ENCODE results near the gene GMDS.

The GMDS gene

DNA sequence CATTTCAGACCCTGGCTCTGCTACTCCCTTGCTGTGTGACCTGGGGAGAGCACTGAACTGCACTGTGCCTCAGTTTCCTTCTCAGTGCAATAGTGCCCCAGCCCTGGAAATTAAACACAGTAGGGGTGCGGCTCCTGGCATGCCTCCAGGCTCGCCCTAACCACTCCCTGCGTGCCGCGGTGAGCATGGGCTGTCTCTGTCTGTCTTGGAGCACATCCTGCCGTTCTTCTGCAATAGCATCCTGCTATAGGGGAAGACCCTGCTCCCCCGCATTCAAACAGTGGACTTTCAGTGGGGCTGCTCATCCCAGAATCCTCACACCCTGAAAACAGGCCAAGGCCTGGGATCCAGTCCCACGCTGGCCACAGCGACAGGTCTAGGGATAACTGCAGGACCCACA is 506.2 kb downstream of the GMDS start:
- no peak for ATAC-seq
- no peak for TF ChIP-seq ZFP3 (CRISPR knock-in tag; IDR thresholded peaks at IDR 0.05)
- TF ChIP-seq PPARA (CRISPR knock-in tag; IDR thresholded peaks at IDR 0.05; ENCODE audit: borderline replicate concordance), result no peak

DNA sequence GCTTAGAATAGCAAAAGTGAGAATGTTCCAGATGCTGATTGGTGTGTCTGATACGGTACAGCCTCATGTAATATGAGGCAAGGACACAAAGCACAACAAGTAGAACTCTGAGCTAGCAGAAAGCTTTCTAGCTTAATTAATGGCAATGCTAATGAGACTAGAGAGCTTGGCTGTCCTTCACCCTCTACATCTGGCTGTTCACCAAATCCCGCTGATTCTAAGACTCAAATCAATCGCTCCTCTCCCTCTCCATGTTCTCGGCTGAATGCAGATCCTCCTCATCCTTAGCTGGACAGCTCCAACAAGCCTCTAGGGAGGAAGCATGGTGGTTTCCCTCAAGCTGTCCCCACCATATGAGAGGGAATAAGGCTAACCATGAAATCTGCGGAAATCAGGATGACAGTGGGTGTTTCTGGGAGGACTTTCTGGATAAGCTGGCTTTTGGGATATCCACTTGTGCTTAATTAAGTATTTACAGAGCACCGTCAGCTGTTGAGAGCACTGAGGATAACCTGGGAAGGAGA is 506.8 kb downstream of the GMDS start:
- ATAC-seq, result no peak
- TF ChIP-seq ARNTL (CRISPR knock-in tag; IDR thresholded peaks at IDR 0.05; ENCODE audit: borderline replicate concordance, low read depth) (no peak), ESRRG (CRISPR knock-in tag; IDR thresholded peaks at IDR 0.05) (no peak), CSDC2 (CRISPR knock-in tag; IDR thresholded peaks at IDR 0.05) (no peak), SNAI2 (CRISPR knock-in tag; IDR thresholded peaks at IDR 0.05) (no peak), RARB (CRISPR knock-in tag; IDR thresholded peaks at IDR 0.05) (no peak), ZNF8 (CRISPR knock-in tag; IDR thresholded peaks at IDR 0.05) (no peak), PPARA (CRISPR knock-in tag; IDR thresholded peaks at IDR 0.05; ENCODE audit: borderline replicate concordance) (no peak), ZFP3 (CRISPR knock-in tag; IDR thresholded peaks at IDR 0.05) (no peak), ZNF70 (CRISPR knock-in tag; IDR thresholded peaks at IDR 0.05) (no peak), ZNF565 (CRISPR knock-in tag; conservative IDR thresholded peaks at IDR 0.05; ENCODE audit: low read depth) (no peak), GLIS3 (CRISPR knock-in tag; IDR thresholded peaks at IDR 0.05) (no peak)
- TF ChIP-seq, protein P1, sequence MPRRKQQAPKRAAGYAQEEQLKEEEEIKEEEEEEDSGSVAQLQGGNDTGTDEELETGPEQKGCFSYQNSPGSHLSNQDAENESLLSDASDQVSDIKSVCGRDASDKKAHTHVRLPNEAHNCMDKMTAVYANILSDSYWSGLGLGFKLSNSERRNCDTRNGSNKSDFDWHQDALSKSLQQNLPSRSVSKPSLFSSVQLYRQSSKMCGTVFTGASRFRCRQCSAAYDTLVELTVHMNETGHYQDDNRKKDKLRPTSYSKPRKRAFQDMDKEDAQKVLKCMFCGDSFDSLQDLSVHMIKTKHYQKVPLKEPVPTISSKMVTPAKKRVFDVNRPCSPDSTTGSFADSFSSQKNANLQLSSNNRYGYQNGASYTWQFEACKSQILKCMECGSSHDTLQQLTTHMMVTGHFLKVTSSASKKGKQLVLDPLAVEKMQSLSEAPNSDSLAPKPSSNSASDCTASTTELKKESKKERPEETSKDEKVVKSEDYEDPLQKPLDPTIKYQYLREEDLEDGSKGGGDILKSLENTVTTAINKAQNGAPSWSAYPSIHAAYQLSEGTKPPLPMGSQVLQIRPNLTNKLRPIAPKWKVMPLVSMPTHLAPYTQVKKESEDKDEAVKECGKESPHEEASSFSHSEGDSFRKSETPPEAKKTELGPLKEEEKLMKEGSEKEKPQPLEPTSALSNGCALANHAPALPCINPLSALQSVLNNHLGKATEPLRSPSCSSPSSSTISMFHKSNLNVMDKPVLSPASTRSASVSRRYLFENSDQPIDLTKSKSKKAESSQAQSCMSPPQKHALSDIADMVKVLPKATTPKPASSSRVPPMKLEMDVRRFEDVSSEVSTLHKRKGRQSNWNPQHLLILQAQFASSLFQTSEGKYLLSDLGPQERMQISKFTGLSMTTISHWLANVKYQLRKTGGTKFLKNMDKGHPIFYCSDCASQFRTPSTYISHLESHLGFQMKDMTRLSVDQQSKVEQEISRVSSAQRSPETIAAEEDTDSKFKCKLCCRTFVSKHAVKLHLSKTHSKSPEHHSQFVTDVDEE (CRISPR knock-in tag; IDR thresholded peaks at IDR 0.05), result no peak
- TF ChIP-seq, protein P2, sequence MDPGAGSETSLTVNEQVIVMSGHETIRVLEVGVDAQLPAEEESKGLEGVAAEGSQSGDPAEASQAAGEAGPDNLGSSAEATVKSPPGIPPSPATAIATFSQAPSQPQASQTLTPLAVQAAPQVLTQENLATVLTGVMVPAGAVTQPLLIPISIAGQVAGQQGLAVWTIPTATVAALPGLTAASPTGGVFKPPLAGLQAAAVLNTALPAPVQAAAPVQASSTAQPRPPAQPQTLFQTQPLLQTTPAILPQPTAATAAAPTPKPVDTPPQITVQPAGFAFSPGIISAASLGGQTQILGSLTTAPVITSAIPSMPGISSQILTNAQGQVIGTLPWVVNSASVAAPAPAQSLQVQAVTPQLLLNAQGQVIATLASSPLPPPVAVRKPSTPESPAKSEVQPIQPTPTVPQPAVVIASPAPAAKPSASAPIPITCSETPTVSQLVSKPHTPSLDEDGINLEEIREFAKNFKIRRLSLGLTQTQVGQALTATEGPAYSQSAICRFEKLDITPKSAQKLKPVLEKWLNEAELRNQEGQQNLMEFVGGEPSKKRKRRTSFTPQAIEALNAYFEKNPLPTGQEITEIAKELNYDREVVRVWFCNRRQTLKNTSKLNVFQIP (CRISPR knock-in tag; IDR thresholded peaks at IDR 0.05; ENCODE audit: borderline replicate concordance, low read depth), result no peak
- TF ChIP-seq, protein P3, sequence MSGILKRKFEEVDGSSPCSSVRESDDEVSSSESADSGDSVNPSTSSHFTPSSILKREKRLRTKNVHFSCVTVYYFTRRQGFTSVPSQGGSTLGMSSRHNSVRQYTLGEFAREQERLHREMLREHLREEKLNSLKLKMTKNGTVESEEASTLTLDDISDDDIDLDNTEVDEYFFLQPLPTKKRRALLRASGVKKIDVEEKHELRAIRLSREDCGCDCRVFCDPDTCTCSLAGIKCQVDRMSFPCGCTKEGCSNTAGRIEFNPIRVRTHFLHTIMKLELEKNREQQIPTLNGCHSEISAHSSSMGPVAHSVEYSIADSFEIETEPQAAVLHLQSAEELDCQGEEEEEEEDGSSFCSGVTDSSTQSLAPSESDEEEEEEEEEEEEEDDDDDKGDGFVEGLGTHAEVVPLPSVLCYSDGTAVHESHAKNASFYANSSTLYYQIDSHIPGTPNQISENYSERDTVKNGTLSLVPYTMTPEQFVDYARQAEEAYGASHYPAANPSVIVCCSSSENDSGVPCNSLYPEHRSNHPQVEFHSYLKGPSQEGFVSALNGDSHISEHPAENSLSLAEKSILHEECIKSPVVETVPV (CRISPR knock-in tag; IDR thresholded peaks at IDR 0.05), result no peak

DNA sequence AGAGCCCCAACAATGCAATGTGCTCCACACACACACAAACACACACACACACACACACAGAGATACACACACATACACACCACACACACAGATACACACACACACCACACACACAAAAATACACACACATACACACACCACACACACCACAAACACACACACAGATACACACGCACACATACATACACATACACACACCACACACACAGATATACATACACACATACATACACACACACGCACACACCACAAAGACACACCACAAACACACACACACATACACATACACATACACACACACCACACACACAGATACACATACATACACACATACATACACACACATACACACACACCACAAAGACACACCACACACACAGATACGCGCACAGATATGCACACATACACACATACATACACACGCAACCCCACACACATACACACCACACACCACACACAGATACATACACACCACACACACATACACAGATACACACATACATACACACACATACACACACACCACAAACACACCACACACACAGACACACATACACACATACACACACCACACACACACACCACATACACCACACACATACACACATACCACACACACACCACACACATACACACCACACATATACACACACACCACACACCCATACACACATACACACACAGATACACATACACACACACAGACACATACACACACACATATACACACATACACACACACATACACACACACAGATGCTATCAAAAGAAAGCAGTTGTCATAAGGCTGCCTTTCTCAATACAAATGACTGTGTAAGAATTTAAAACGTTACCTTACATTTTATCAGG is 507.7 kb downstream of the GMDS start:
- no peak for ATAC-seq
- TF ChIP-seq ARNTL (CRISPR knock-in tag; IDR thresholded peaks at IDR 0.05; ENCODE audit: borderline replicate concordance, low read depth) (no peak), ISL1 (CRISPR knock-in tag; IDR thresholded peaks at IDR 0.05) (no peak), RARB (CRISPR knock-in tag; IDR thresholded peaks at IDR 0.05) (no peak), ZNF565 (CRISPR knock-in tag; conservative IDR thresholded peaks at IDR 0.05; ENCODE audit: low read depth) (no peak), ZFP30 (CRISPR knock-in tag; IDR thresholded peaks at IDR 0.05) (no peak), ZNF70 (CRISPR knock-in tag; IDR thresholded peaks at IDR 0.05) (no peak), BACH2 (CRISPR knock-in tag; IDR thresholded peaks at IDR 0.05; ENCODE audit: borderline replicate concordance) (no peak), CSDC2 (CRISPR knock-in tag; IDR thresholded peaks at IDR 0.05) (no peak), ZNF8 (CRISPR knock-in tag; IDR thresholded peaks at IDR 0.05) (no peak), ZC3H10 (CRISPR knock-in tag; IDR thresholded peaks at IDR 0.05) (no peak), SNAI2 (CRISPR knock-in tag; IDR thresholded peaks at IDR 0.05) (no peak)
- TF ChIP-seq, protein P4, sequence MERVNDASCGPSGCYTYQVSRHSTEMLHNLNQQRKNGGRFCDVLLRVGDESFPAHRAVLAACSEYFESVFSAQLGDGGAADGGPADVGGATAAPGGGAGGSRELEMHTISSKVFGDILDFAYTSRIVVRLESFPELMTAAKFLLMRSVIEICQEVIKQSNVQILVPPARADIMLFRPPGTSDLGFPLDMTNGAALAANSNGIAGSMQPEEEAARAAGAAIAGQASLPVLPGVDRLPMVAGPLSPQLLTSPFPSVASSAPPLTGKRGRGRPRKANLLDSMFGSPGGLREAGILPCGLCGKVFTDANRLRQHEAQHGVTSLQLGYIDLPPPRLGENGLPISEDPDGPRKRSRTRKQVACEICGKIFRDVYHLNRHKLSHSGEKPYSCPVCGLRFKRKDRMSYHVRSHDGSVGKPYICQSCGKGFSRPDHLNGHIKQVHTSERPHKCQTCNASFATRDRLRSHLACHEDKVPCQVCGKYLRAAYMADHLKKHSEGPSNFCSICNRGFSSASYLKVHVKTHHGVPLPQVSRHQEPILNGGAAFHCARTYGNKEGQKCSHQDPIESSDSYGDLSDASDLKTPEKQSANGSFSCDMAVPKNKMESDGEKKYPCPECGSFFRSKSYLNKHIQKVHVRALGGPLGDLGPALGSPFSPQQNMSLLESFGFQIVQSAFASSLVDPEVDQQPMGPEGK (CRISPR knock-in tag; IDR thresholded peaks at IDR 0.05; ENCODE audit: borderline replicate concordance), result no peak
- TF ChIP-seq, protein P2 (CRISPR knock-in tag; IDR thresholded peaks at IDR 0.05; ENCODE audit: borderline replicate concordance, low read depth), result no peak
- TF ChIP-seq, protein P3 (CRISPR knock-in tag; IDR thresholded peaks at IDR 0.05), result no peak
- TF ChIP-seq, protein P5, sequence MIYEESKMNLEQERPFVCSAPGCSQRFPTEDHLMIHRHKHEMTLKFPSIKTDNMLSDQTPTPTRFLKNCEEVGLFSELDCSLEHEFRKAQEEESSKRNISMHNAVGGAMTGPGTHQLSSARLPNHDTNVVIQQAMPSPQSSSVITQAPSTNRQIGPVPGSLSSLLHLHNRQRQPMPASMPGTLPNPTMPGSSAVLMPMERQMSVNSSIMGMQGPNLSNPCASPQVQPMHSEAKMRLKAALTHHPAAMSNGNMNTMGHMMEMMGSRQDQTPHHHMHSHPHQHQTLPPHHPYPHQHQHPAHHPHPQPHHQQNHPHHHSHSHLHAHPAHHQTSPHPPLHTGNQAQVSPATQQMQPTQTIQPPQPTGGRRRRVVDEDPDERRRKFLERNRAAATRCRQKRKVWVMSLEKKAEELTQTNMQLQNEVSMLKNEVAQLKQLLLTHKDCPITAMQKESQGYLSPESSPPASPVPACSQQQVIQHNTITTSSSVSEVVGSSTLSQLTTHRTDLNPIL (CRISPR knock-in tag; IDR thresholded peaks at IDR 0.05; ENCODE audit: low read depth), result no peak

Data from SK-N-SH treated with all-trans-retinoic acid at 6 μM for 48 hours (cell line).